GM18868 (cell line): ENCODE results near the gene KPNA6.
"Not testable (repeated sequence)": the region's sequence is repeated elsewhere in the genome, so short reads cannot be mapped to it uniquely, and the experiment has no call there.

Experiments used
- ATAC-seq: cut with Tn5 transposase; IDR thresholded peaks from one replicate; pipeline ENCODE4 v1.9.1; 2021; ENCODE audit warnings: mild to moderate bottlenecking, moderate library complexity; ENCODE audit not compliant: unreplicated experiment

Gene KPNA6

DNA sequence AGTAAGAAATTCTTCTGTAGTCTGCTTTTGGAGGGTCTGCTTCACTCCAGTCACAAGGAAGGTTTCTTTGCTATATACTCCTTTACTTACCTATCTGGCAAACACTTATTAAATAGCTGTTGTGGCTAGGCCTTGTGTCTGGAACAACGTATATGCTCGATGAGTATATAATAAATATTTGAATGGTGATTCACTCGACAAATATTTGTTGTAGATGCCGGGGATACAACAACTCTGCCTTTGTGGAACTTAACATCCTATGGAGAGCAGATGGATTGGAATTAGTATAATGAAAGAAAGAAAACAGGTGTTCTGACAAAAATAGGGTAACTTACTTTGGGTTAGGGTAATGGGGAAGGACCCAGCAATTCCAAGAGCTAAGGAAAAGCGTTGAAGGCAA lies 31.1 kb downstream of the KPNA6 start:
- ATAC-seq: no peak

DNA sequence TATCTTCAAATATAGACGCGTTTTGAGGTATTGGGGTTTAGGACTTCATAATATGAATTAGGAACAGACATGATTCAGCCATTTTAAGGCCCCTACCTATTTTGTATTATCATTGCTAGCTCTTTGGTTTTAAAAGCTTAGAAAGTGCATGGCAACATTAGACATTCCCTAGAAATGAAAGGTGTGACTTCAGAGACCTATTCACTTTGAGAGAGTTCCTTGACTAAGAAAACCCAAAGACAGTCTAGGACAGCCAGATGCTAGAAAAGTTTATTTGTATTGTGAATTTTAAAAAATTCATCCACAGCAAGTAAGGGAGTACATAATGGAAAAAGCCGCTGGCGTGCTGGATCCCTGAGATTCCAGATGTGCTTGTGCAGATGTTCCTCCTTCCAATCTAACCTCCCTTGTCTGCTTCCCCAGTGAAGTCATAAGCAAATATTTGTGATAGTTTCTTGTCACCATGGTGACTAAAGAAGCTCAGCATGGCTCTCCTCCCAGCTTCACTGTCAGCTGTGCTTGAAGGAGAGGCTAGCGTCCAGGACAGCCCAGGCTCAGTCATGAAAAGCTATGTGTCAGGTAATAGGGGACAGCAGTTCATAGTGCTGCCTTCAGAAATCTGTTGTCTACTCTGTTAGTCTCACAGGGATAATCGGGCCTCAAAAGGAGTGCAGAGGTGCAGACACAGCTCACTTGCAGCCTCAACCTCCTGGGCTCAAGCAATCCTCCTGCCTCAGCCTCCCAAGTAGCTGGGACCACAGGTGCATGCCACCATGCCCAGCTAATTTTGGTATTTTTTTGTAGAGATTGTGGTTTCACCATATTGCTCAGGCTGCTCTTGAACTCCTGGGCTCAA lies 34.8 kb downstream of the KPNA6 start:
- ATAC-seq: no peak

DNA sequence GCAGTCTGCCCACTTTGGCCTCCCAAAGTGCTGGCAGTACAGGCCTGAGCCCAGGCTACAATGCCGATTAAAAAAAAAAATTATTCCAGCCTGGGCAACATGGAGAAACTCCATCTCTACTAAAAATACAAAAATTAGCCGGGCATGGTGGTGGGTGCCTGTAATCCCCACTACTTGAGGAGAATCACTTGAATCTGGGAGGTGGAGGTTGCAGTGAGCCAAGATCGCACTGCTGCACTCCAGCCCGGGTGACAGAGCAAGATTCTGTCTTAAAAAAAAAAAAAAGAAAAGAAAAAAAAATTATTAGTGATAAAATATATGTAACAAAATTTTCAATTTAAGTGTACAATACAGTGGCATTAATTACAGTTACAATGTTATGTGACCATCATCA lies 35.4 kb downstream of the KPNA6 start:
- ATAC-seq: not testable (repeated sequence)

DNA sequence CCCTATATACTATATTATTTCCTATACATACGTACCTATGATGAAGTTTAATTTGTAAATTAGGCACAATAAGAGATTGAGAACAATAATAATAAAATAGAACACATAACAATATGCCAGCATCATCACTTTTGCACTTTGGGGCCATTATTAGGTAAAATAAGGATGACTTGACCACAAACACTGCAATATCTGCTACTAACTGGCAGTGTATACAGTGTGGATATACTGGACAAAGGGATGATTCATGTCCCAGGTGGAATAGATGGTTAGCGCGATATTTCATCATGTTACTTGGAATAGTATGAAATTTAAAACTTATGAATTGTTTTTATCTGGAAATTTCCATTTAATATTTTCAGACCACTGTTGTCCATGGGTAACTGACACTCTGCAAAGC lies 36.2 kb downstream of the KPNA6 start:
- no peak for ATAC-seq

DNA sequence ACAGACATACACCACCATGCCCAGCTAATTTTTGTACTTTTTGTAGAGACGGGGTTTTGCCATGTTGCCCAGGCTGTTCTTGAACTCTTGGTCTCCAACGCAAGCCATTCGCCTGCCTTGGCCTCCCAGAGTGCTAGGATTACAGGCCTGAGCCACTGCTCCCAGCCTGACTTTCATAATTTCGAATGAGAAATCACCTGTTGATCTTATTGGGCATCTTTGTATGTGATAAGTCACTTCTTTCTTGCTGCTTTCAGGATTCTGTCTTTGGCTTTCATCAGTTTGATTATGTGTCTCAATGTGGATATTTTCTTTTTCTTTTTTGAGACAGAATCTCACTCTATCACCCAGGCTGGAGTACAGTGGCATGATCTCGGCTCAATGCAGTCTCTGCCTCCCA lies 39.9 kb downstream of the KPNA6 start:
- not testable (repeated sequence) for ATAC-seq

DNA sequence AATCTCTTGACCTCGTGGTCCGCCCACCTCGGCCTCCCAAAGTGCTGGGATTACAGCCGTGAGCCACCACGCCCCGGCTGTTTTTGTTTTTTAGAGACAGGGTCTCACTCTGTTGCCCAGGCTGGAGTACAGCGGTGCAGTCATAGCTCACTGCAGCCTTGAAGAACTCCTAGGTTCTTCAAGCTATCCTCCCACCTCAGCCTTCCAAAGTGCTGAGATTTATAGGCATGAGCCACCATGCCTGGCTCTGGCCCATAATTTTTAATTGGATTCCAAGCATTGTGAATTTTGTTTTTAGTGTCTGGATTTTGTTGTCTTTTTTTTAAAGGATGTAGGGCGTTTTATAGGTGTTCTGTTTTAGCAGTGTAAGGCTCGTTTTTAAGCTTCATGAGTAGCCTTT lies 43.0 kb downstream of the KPNA6 start:
- ATAC-seq: no peak

DNA sequence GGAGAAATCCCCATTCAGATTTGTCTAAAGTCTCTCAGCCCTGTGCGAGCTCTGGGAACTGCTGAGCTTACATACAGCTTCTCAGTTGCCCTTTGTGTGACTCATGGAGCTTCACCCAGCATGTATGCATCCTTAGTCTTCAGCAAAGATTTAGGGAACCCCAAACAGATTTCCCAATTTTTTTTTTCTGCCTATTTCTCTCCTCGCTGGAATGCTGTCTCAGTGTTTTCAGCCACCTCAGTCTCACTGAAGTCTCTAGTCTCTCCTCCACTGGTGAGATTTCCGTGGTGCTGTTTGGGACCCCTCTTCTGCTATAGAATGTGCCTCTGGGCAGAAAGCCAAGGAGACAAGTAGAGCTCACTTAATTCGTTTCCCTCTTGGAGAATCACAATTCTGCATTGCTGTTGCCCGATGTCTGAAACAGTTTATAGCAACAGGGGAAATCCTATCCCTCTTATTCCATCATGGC lies 43.5 kb downstream of the KPNA6 start:
- no peak for ATAC-seq

DNA sequence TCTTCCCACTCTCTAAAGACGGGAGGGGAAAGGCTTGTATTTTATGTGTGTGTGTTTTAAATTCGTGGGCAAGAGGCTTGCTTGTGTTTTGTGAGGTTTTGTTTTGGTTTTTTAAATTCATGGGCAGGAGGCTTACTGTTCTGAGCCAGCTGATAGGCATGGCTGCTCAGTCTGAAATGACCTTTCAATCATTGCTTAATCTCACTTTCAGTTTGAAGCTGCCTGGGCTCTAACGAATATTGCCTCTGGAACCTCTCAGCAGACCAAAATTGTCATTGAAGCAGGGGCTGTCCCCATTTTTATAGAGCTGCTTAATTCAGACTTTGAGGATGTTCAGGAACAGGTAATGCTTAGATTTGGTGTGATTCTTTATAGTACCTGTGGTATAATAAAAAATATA lies 51.3 kb downstream of the KPNA6 start:
- no peak for ATAC-seq

DNA sequence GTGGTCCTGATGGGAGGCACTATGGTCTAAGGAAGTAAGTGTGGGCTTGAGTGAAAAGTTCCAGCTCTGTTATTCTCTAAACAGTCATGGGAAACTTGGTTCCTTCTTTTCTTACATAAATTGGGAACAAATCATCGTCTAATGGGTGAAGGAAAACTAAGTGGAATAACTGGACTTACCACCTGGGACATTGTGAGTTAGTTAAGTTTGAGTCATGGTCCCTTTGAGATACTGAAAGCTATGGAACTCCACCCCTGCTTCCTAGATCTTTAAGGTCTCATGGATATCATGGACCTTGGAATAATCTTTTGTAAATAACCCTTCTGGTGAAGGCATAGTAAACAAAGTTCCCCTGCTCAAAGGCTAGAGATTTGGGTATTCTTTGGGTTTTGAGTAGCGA lies 55.5 kb downstream of the KPNA6 start:
- ATAC-seq: no peak

DNA sequence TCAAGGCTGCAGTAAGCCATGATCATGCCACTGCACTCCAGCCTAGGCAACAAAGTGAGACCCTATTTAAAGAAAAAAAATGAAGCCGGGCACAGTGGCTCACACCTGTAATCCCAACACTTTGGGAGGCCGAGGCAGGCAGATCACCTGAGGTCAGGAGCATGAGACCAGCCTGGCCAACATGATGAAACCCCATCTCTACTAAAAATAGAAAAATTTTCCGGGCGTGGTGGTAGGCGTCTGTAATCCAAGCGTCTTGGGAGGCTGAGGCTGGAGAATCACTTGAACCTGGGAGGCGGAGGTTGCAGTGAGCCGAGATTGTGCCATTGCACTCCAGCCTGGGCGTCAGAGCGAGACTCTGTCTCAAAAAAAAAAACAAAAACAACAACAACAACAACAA lies 57.8 kb downstream of the KPNA6 start:
- ATAC-seq: not testable (repeated sequence)

DNA sequence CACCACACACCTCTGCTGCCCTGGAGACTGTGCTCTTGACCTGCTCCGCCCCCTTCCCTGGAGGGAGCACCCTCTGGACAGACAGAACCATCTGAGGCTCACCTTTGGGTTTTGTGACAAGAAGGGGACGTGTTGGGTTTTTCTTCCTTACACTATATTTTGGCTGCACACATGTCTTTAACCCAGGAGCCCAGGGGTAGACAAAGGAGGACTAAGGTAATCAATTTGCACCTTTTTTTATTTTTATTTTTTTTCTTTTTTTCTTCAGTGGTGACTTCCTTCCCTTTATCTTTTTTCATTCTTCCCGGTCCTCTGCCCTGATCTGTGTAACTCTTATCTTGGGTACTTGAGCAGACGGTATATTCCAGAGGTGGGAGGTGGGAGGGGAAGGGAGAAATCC lies 63.1 kb downstream of the KPNA6 start:
- no peak for ATAC-seq

DNA sequence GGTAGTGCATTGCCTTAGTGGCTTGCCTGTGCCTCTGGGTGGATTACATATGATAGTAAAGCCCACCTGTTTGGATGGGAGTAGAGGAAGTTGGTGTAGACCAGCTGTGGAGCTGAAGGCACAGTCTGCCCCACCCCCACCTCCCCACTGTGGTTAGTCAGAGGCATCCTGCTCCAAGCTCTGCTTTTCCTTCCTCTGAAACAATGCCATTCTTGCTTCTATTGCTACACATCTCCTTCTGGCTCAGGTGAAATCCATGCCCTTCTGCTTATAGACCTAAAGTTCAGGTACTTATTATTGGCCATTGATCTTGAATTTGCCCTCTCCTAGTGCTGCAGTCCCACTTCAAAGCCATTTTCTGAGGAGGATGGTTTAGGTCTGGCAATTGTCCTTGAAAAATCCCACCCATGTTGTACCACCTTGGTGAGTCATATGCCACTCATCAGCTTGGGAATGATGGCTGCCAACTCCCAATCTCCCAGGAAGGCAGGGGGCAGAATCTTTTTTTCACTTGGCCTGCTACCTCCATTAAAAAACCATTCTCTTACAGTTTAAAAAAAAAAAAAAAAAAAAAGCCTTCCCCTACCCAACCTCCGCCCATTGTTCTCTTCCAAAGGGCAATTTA lies 64.9 kb downstream of the KPNA6 start:
- ATAC-seq: no peak

DNA sequence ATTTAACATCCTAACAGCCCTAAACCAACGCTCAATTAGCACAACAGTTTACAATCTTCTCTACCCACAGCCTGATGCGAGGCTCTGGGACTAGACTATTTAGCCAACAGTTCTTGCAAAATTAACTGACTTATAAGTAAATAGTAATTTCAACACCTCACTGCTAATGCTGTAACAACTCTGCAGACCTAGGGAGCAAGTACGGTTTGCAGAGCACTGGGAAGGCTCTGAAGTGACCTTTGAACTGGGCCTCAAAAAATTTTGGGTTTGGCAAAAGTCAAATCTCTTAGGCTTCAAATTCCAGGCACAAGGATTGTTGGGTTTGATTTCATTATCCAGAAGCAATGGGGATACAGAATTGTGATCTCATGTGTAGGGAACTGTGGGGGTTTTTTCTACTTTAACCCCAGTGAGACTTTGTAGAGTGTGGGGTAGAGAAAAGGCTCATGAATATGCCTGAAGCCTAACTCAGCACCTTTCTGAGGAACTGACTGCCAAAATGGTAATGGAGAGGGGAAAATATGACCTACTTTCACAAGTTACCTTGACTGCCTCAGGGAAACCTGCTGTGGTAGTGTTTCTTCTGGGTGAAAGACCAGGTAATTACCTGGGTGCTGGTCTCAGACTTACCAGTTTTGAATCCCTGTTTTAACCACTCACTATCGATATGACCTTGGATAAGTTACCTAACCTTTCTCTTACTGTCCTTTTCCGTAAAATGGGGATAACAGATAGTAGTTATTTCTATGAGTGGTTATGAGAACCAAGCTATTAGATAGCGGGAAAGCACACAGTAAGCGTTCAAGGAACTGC lies 70.7 kb downstream of the KPNA6 start:
- ATAC-seq: no peak

DNA sequence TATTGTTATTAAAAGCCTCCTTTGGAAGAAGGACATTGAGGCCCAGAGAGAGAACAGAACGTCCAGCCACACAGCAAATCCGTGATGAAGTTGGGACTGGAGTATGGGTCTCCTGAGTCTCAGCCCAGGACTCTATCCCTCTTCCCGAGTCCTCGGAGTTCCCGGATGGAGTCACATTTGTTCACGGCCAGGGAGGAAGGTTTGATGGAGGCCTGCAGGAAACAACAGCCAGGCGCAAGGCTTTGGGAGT lies 71.3 kb downstream of the KPNA6 start:
- no peak for ATAC-seq

DNA sequence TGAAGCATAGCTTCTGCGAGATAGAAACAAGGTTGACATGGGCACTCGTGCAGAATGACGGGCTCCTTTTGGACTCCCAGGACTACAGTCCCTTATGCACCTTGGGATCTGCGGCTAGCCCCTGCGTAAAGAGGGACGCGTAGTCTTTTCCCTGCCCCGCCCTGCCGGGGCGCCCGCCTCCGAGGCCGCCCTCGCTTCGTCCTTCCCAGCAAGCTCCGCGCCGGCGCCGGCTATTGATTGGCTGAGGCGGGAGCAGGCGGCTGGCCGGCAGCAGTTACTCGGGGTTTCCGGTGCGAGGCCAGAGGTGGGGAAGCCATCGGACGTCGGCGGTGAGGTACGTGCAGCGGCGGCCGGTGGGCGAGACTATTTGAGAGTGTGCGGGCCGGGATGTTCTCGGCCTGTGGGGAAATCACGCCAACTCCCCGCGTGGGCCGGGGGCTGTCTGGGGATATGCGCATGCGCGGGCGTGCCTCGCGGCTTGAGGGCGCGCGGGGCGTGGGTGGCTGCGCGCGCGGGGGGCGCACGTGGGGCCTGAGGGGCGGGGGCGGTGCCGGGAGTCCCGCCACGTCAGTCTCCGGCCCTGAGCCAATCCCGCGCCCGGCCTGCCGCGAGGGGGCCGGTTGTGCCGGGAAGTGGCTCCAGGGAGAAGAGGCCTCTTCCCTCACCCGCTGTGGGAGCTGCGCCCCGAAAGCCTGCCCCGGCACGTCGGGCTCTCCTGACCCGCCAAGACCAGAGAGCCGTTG lies 71.8 kb downstream of the KPNA6 start, which contains the start of gene TXLNA:
TSS of gene TXLNA (plus strand) at position 233 of the 743 bp plus-strand sequence. CDS start 671 bp downstream, outside the sequence.
- peak; percentile 88 for ATAC-seq

DNA sequence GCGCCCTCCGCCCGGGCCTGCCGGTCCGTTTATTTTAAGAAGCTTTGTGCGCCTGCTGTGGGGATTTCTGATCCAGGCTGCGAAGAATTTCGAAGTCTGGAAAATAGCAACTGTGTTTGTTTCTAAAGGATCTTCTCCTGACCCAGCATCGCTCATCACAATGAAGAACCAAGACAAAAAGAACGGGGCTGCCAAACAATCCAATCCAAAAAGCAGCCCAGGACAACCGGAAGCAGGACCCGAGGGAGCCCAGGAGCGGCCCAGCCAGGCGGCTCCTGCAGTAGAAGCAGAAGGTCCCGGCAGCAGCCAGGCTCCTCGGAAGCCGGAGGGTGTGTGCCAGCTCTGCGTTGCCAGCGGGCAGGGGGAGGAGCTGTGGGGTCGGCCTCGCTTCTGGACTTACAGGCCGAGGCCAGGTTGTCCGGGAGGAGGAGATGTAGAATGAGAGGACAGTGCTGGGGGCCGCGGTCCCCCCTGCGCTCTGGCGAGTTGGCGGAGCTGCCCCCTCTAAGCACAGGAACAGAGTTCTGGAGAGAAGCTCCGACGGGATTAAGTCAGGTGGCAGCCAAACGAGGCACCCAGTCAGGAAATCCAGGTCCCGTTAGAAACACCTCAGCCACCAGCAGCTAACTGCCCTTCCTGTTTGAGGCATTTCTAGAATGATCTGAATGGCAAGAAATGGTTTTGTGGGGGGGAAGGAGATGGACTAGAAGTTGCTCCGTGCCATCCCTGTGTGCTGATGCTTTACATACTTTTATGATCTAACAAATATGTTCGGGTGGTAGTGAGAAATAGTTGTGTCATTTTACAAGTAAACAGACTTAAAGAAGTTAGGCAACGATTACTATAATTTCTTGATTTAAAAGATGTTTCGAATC lies 72.6 kb downstream of the KPNA6 start:
- ATAC-seq: no peak

DNA sequence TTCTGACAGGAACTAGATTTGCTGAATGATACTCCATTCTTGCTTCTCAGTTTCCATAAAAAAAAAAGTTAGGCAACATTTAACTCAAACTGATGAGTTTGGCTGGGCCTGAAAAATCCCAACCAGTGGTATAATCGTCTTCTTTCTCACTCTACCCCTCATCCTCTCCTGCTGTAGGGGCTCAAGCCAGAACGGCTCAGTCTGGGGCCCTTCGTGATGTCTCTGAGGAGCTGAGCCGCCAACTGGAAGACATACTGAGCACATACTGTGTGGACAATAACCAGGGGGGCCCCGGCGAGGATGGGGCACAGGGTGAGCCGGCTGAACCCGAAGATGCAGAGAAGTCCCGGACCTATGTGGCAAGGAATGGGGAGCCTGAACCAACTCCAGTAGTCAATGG lies 73.2 kb downstream of the KPNA6 start:
- ATAC-seq: no peak

DNA sequence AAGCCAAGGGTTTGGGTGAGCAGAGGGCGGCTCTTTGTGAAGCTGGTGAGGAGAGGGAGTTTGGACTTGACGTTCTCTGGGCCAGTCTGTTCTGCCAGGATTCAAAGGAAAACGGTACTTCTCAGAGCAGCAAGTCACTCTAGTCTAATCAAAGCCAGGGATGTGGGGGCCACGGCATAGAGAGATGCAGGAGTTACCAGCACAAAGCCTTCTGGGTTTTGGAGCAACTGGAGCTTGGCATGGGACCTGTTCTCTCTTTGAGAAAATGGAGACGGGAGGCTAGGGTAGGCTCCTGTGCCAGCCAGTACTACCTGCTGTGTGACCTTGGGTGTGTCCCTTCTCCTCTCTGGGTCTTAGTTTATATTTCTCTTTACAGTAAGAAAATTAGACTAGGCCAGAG lies 73.7 kb downstream of the KPNA6 start:
- no peak for ATAC-seq

DNA sequence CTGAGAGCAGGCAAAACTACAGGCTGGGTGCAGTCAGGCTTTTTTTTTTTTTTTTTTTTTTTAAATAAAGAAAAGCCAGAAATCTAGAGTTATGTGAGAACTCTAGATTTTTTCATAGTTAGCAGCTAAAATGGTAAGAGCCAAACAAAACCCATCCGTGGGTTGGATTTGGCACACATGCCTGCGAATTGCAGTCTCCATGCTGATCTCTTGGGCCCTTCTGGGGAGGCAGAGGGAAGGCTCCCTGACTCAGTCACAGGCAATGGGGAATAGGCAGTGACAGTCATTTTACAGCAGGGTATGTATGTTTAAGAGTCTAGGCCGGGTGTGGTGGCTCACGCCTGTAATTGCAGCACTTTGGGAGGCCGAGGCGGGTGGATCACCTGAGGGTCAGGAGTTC lies 74.2 kb downstream of the KPNA6 start:
- no peak for ATAC-seq

DNA sequence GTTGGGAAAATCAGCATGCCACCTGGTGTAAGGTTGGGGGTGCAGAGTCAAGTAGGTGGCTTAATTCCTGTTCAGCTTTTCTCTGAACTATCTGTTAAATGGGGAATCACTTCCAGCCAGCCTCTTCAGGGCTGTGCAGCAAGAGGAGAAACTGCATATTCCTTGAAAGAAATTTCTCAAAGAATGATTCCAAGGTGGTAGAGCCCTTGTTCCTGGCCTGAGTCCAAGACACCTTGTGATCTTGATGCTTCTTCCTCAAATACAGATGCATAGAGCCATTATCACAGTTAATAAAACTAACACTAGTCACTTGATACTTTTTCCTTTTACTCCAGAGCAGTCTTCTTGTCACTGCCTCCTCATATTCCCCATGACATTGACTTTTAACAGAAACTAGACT lies 76.8 kb downstream of the KPNA6 start:
- ATAC-seq: no peak
